ENCODE data around the gene TGFA.
A peak's percentile ranks its signal among the peaks of the same experiment; 100 is the strongest.

The TGFA gene

GRCh38 chr2:70553584-70554337, at the start of gene TGFA:
Gene TGFA, minus strand, starts transcription at chr2:70553826. Its CDS starts 59 bp downstream, at chr2:70553767.
- ChIA-PET CTCF (interaction anchor here (1.2 kb wide), 1 partner anchor 64 kb away, joined by 6 read pairs; no protein-coding TSS in a partner anchor), POLR2A (no interaction called here)
- DNase-seq (ENCODE audit: extremely low spot score), result peak; percentile 83

GRCh38 chr2:70603066-70603465, 49.4 kb upstream of the TGFA start:
- TF ChIP-seq HDGF (IDR thresholded peaks at IDR 0.05; ENCODE audit: borderline replicate concordance) (no peak), NFRKB (IDR thresholded peaks at IDR 0.05) (no peak), CTBP1 (IDR thresholded peaks at IDR 0.05; ENCODE audit: borderline replicate concordance) (no peak), FOXA1 (IDR thresholded peaks at IDR 0.05) (no peak), BHLHE40 (IDR thresholded peaks at IDR 0.05; ENCODE audit: borderline replicate concordance) (no peak), FOXM1 (IDR thresholded peaks at IDR 0.05; ENCODE audit: borderline replicate concordance) (no peak), ARNT (IDR thresholded peaks at IDR 0.05) (no peak), SUZ12 (IDR thresholded peaks at IDR 0.05) (no peak), SP1 (IDR thresholded peaks at IDR 0.05) (no peak), PKNOX1 (IDR thresholded peaks at IDR 0.05) (no peak), FOXK2 (IDR thresholded peaks at IDR 0.05) (no peak)
- ChIA-PET CTCF (no interaction called here), POLR2A (no interaction called here)
- no peak for DNase-seq (ENCODE audit: extremely low spot score)

More at GRCh38 chr2:70553584-70554337, at the start of gene TGFA:
- 0 out of 2 replicates have a peak, but pooled peaks have one; percentile 16 for TF ChIP-seq L3MBTL2 (conservative IDR thresholded peaks at IDR 0.05)
- no peak for TF ChIP-seq HDGF (IDR thresholded peaks at IDR 0.05; ENCODE audit: borderline replicate concordance)

DNA sequence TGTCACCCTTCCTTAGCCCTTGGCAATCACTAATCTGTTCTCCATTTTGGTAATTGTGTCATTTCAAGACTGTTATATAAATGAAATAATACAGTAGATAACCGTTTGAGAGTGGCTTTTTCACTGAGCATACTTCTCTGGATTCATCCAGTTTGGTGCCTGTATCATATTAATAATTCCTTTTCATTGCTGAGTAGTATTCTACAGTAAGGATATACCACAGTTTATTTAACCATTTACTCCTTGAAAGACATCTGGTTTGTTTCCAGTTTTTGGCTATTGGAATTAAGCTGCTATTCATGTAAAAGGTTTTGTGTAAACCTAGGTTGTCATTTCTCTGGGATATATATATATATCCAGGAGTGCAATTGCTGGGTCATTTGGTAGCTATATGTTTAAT, 44.6 kb upstream of the TGFA start:
- POLR2A ChIA-PET, result no interaction called here
- no peak for TF ChIP-seq LEF1 (IDR thresholded peaks at IDR 0.05; ENCODE audit: borderline replicate concordance)
- TF ChIP-seq FOXM1 (IDR thresholded peaks at IDR 0.05; ENCODE audit: borderline replicate concordance), result no peak
- TF ChIP-seq ZNF384 (IDR thresholded peaks at IDR 0.05), result no peak
- no peak for TF ChIP-seq HDGF (IDR thresholded peaks at IDR 0.05; ENCODE audit: borderline replicate concordance)
- no peak for TF ChIP-seq SP1 (IDR thresholded peaks at IDR 0.05)
- no peak for TF ChIP-seq PKNOX1 (IDR thresholded peaks at IDR 0.05)
- no peak for DNase-seq (ENCODE audit: extremely low spot score)
- CTCF ChIA-PET, result no interaction called here

DNA sequence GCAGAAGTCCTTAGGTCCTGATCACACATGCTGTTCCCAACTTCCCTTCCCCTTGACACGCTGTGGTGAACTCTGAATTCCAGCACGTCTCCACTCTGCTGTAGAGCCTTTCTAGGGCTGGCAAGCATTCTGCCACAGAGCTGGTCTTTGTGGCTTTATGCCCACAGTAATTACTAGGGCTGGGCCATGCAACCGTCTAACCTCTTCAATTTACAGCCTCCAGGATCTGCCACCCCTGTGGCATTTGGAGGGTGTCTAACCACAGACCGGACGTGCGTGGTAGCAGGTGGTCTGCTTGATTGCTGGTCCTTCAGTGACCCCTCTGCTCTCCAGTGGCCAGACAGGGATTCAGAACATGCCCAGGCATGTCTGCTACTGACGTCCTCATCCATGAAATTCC, 43.1 kb upstream of the TGFA start:
- ChIA-PET POLR2A (no interaction called here), CTCF (no interaction called here)
- no peak for DNase-seq (ENCODE audit: extremely low spot score)
- TF ChIP-seq CTBP1 (IDR thresholded peaks at IDR 0.05; ENCODE audit: borderline replicate concordance) (no peak), SP1 (IDR thresholded peaks at IDR 0.05) (no peak), ZNF384 (IDR thresholded peaks at IDR 0.05) (no peak), BHLHE40 (IDR thresholded peaks at IDR 0.05; ENCODE audit: borderline replicate concordance) (no peak), FOXM1 (IDR thresholded peaks at IDR 0.05; ENCODE audit: borderline replicate concordance) (no peak), TARDBP (IDR thresholded peaks at IDR 0.05) (no peak), HDGF (IDR thresholded peaks at IDR 0.05; ENCODE audit: borderline replicate concordance) (no peak), SUZ12 (IDR thresholded peaks at IDR 0.05) (no peak), ELF4 (IDR thresholded peaks at IDR 0.05) (no peak), PKNOX1 (IDR thresholded peaks at IDR 0.05) (no peak), ARNT (IDR thresholded peaks at IDR 0.05) (no peak), FOXA1 (IDR thresholded peaks at IDR 0.05) (no peak), LEF1 (IDR thresholded peaks at IDR 0.05; ENCODE audit: borderline replicate concordance) (no peak), NFRKB (IDR thresholded peaks at IDR 0.05) (no peak), FOXK2 (IDR thresholded peaks at IDR 0.05) (no peak), L3MBTL2 (conservative IDR thresholded peaks at IDR 0.05) (no peak)

- POLR2A ChIA-PET, result no interaction called here
- CTCF ChIA-PET, result no interaction called here
- TF ChIP-seq BHLHE40 (IDR thresholded peaks at IDR 0.05; ENCODE audit: borderline replicate concordance) (no peak), FOXA1 (IDR thresholded peaks at IDR 0.05) (no peak), NFRKB (IDR thresholded peaks at IDR 0.05) (no peak), L3MBTL2 (conservative IDR thresholded peaks at IDR 0.05) (no peak), ELF4 (IDR thresholded peaks at IDR 0.05) (no peak), TARDBP (IDR thresholded peaks at IDR 0.05) (no peak), PKNOX1 (IDR thresholded peaks at IDR 0.05) (no peak), SP1 (IDR thresholded peaks at IDR 0.05) (no peak), LEF1 (IDR thresholded peaks at IDR 0.05; ENCODE audit: borderline replicate concordance) (no peak), FOXM1 (IDR thresholded peaks at IDR 0.05; ENCODE audit: borderline replicate concordance) (no peak), FOXK2 (IDR thresholded peaks at IDR 0.05) (no peak), HDGF (IDR thresholded peaks at IDR 0.05; ENCODE audit: borderline replicate concordance) (no peak), ARNT (IDR thresholded peaks at IDR 0.05) (no peak), SUZ12 (IDR thresholded peaks at IDR 0.05) (no peak), ZNF384 (IDR thresholded peaks at IDR 0.05) (no peak), CTBP1 (IDR thresholded peaks at IDR 0.05; ENCODE audit: borderline replicate concordance) (no peak)
- no peak for DNase-seq (ENCODE audit: extremely low spot score)
Measured at GRCh38 chr2:70596293-70596692, 42.7 kb upstream of the TGFA start.

DNA sequence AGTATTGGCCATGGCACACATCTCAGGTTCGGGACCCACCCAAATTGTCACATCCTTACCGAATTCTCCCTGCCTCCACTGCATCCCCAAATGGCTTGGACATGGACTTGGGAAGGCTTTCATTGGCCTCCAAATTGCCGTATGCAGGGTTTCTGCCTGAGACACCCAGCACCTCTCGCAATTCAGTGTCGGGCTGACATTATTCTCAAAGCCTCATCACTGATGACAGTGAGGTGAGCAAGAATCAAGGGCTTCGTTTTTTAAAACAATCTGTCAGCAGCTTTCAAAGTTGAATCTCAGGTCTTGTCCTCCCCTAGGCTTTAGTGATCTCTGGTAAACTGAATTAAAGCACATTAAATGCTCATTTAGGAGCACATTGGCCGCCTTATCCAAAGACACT, 29.5 kb upstream of the TGFA start:
- no peak for TF ChIP-seq SP1 (IDR thresholded peaks at IDR 0.05)
- TF ChIP-seq FOXM1 (IDR thresholded peaks at IDR 0.05; ENCODE audit: borderline replicate concordance), result no peak
- CTCF ChIA-PET, result no interaction called here
- DNase-seq (ENCODE audit: extremely low spot score), result no peak
- POLR2A ChIA-PET, result no interaction called here

All from HEK293T (cell line).